MM.1S (cell line): ENCODE results near the gene APEH.
"Not testable (repeated sequence)": the region's sequence is repeated elsewhere in the genome, so short reads cannot be mapped to it uniquely, and the experiment has no call there.

Experiments used
- DNase-seq: peaks from one replicate; pipeline ENCODE4 v3.0.0-alpha.2; 2015
- H2AFZ ChIP-seq: fragments of 300-600 bp; sonication (generic); 2 replicates; pipeline ENCODE4 v1.6.0; 2016; ENCODE audit warnings: antibody characterized with exemption, low read length
- H3F3A ChIP-seq: fragments of 300-600 bp; sonication (generic); 2 replicates; pipeline ENCODE4 v1.6.1; 2016; ENCODE audit warnings: mild to moderate bottlenecking, antibody characterized with exemption, low read length, moderate library complexity, mixed read lengths; ENCODE audit not compliant: insufficient read depth
- H3K27ac ChIP-seq: fragments of 300-600 bp; sonication (generic); 2 replicates; pipeline ENCODE4 v1.5.1; 2016; ENCODE audit warnings: mild to moderate bottlenecking, low read length
- H3K27me3 ChIP-seq: fragments of 300-600 bp; sonication (generic); replicated peaks from 2 replicates; pipeline ENCODE4 v1.6.0; 2016; ENCODE audit warnings: low read length; ENCODE audit not compliant: insufficient read depth
- H3K36me3 ChIP-seq: fragments of 300-600 bp; sonication (generic); replicated peaks from 2 replicates; pipeline ENCODE4 v1.6.1; 2016; ENCODE audit warnings: mild to moderate bottlenecking, low read length, mixed read lengths; ENCODE audit not compliant: insufficient read depth
- H3K4me1 ChIP-seq: fragments of 300-600 bp; sonication (generic); 2 replicates; pipeline ENCODE4 v1.6.1; 2016; ENCODE audit warnings: low read length, mixed read lengths
- H3K4me2 ChIP-seq: fragments of 300-600 bp; sonication (generic); 2 replicates; pipeline ENCODE4 v1.6.0; 2016; ENCODE audit warnings: low read depth, low read length
- H3K4me3 ChIP-seq: fragments of 300-600 bp; sonication (generic); 2 replicates; pipeline ENCODE4 v1.5.1; 2016; ENCODE audit warnings: low read length, mixed read lengths
- H3K79me2 ChIP-seq: fragments of 300-600 bp; sonication (generic); 2 replicates; pipeline ENCODE4 v1.6.1; 2016; ENCODE audit warnings: mixed run types, low read length, mixed read lengths
- H3K9ac ChIP-seq: fragments of 300-600 bp; sonication (generic); 2 replicates; pipeline ENCODE4 v1.6.1; 2016; ENCODE audit warnings: low read length, mixed read lengths
- H3K9me2 ChIP-seq: fragments of 300-600 bp; sonication (generic); replicated peaks from 2 replicates; pipeline ENCODE4 v1.6.1; 2016; ENCODE audit warnings: mild to moderate bottlenecking, low read length, mixed read lengths; ENCODE audit not compliant: insufficient read depth
- H3K9me3 ChIP-seq: fragments of 300-600 bp; sonication (generic); replicated peaks from 2 replicates; pipeline ENCODE4 v1.6.1; 2016; ENCODE audit warnings: mild to moderate bottlenecking, low read length, mixed read lengths; ENCODE audit not compliant: insufficient read depth
- H4K20me1 ChIP-seq: fragments of 300-600 bp; sonication (generic); 2 replicates; pipeline ENCODE4 v1.6.1; 2016; ENCODE audit warnings: mild to moderate bottlenecking, low read length, moderate library complexity, mixed read lengths; ENCODE audit not compliant: insufficient read depth
- CTCF ChIP-seq: fragments of 300-600 bp; sonication (generic); IDR thresholded peaks from 2 replicates; pipeline ENCODE4 v1.5.1; 2016; ENCODE audit warnings: antibody characterized with exemption, low read length, mixed read lengths
- EZH2 ChIP-seq: fragments of 300-600 bp; sonication (generic); optimal IDR thresholded peaks from 2 replicates; pipeline ENCODE3; 2017; ENCODE audit warnings: low read depth, mild to moderate bottlenecking, antibody characterized with exemption, low read length, mixed read lengths
- EZH2phosphoT487 ChIP-seq: fragments of 300-600 bp; sonication (generic); IDR thresholded peaks from 2 replicates; pipeline ENCODE4 v1.6.1; 2018; ENCODE audit warnings: antibody characterized with exemption, low read length

The APEH gene

GRCh38 chr3:49695350-49696015 is 21.3 kb downstream of the APEH start:
- not testable (repeated sequence) for H3K4me2 ChIP-seq, H3K4me3 ChIP-seq, H4K20me1 ChIP-seq, H3F3A ChIP-seq, H3K9me2 ChIP-seq, H3K27me3 ChIP-seq, H3K9ac ChIP-seq, DNase-seq, H3K4me1 ChIP-seq, H3K36me3 ChIP-seq, H3K27ac ChIP-seq, H2AFZ ChIP-seq, H3K9me3 ChIP-seq
- peaks cover 13% of the 10 kb centered on the region for H3K79me2 ChIP-seq

DNA sequence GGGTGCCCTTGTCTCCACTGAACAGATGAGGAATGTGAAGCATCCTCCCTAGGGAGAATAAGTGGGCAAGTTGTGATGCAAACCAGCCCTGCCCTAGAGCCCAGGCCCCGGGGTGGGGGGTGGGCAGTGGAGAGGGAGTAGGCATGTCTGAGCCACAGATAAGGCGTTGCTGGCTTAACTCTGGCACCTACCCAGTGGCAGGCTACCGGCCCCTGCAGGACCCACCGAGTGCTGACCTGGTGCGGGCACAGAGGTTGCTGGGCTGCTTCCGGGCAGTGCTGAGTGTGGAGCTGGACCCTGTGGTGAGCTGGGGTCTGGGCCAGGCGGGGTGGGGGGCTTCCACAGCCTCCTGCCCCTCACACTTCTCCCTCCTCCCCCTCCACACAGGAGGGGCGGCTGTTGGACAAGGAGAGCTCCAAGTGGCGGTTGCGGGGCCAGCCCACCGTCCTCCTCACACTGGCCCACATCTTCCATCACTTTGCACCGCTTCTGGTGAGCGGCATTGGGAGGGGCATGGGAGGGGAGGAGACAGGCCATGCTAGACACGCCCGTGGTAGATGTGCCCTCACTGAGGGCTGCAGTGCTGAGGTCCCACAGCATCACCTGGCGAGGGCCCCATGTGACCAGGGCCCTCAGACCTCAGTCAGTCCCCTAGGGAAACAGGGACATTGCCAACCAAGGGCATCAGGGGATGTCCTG is 25.3 kb downstream of the APEH start:
- Histone ChIP-seq H3K36me3 (no peaks in the 10 kb centered on the region), H3K27ac (no peak overlapping the region), H4K20me1 (no peaks in the 10 kb centered on the region), H3K79me2 (peaks cover 1% of the 10 kb centered on the region; the same call in 1 of the 2 replicates), H2AFZ (no peak overlapping the region), H3K9ac (no peak overlapping the region), H3F3A (no peaks in the 10 kb centered on the region), H3K9me2 (no peaks in the 10 kb centered on the region), H3K27me3 (no peaks in the 10 kb centered on the region), H3K9me3 (no peaks in the 10 kb centered on the region), H3K4me2 (no peak overlapping the region), H3K4me1 (no peaks in the 10 kb centered on the region), H3K4me3 (no peak overlapping the region)
- no peak for DNase-seq
- TF ChIP-seq CTCF (no peak), EZH2 (no peak), EZH2phosphoT487 (no peak)

DNA sequence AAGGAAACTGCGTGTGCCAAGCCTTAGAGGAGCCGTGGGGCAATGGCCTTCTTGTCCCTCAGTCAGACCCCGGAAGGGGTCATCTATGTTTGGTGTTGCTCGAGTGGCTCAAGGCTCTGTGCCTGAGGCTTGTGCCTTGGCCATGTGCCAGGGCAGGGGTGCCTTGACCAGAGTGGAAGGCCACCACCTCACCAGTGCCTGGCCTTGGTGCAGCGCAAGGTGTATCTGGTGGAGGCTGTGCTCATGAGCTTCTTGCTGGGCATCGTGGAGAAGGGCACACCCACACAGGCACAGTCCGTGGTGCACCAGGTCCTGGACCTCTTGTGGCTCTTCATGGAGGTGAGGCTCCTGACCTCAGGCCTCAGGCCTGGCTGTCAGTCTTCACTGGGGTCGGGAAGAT is 25.9 kb downstream of the APEH start:
- Histone ChIP-seq H3K36me3 (no peaks in the 10 kb centered on the region), H3K79me2 (no peaks in the 10 kb centered on the region), H3F3A (no peaks in the 10 kb centered on the region), H3K9me2 (no peaks in the 10 kb centered on the region), H3K4me2 (no peak overlapping the region), H2AFZ (no peak overlapping the region), H3K27ac (no peak overlapping the region), H3K27me3 (no peaks in the 10 kb centered on the region), H3K4me1 (no peaks in the 10 kb centered on the region), H3K4me3 (no peak overlapping the region), H3K9me3 (no peaks in the 10 kb centered on the region), H3K9ac (no peak overlapping the region), H4K20me1 (no peaks in the 10 kb centered on the region)
- TF ChIP-seq EZH2phosphoT487 (no peak), CTCF (no peak), EZH2 (no peak)
- no peak for DNase-seq

- DNase-seq: no peak
- TF ChIP-seq EZH2: no peak
- TF ChIP-seq CTCF: 0 out of 2 replicates have a peak, but pooled peaks have one; percentile 9
- TF ChIP-seq EZH2phosphoT487: no peak
- no peak overlapping the region for H2AFZ ChIP-seq
- H3K9ac ChIP-seq: no peak overlapping the region
- H3K9me2 ChIP-seq: no peaks in the 10 kb centered on the region
- H3K36me3 ChIP-seq: no peaks in the 10 kb centered on the region
- H3K27me3 ChIP-seq: no peaks in the 10 kb centered on the region
- no peaks in the 10 kb centered on the region for H3K79me2 ChIP-seq
- H3K4me3 ChIP-seq: no peak overlapping the region
- H4K20me1 ChIP-seq: no peaks in the 10 kb centered on the region
- no peak overlapping the region for H3K4me2 ChIP-seq
- no peaks in the 10 kb centered on the region for H3F3A ChIP-seq
- no peaks in the 10 kb centered on the region for H3K9me3 ChIP-seq
- no peak overlapping the region for H3K27ac ChIP-seq
- no peaks in the 10 kb centered on the region for H3K4me1 ChIP-seq
These were observed 26.4 kb downstream of the APEH start for GRCh38 chr3:49700453-49701128.
